GM12872 (cell line): ENCODE measurements around the gene TUBA1A.

Experiments used
- CTCF ChIP-seq: IDR thresholded peaks from 3 replicates; pipeline ENCODE4 v1.5.1; 2011; ENCODE audit warnings: low read depth, mild to moderate bottlenecking, low read length, moderate library complexity; ENCODE audit not compliant: insufficient read depth

The TUBA1A gene

GRCh38 chr12:49219417-49220026 is 30.6 kb upstream of the TUBA1A start:
- TF ChIP-seq CTCF = no peak

GRCh38 chr12:49212572-49212971 is 23.7 kb upstream of the TUBA1A start:
- no peak for TF ChIP-seq CTCF

GRCh38 chr12:49208676-49209075 is 19.8 kb upstream of the TUBA1A start:
- TF ChIP-seq CTCF = no peak

GRCh38 chr12:49208146-49208545 is 19.3 kb upstream of the TUBA1A start:
- TF ChIP-seq CTCF = no peak

GRCh38 chr12:49206389-49206788 is 17.5 kb upstream of the TUBA1A start:
- TF ChIP-seq CTCF = no peak

GRCh38 chr12:49201595-49202295 is 12.9 kb upstream of the TUBA1A start:
- TF ChIP-seq CTCF = no peak

GRCh38 chr12:49200919-49201594 is 12.2 kb upstream of the TUBA1A start:
- no peak for TF ChIP-seq CTCF
